ENCODE results near the gene CD53.

The CD53 gene

DNA sequence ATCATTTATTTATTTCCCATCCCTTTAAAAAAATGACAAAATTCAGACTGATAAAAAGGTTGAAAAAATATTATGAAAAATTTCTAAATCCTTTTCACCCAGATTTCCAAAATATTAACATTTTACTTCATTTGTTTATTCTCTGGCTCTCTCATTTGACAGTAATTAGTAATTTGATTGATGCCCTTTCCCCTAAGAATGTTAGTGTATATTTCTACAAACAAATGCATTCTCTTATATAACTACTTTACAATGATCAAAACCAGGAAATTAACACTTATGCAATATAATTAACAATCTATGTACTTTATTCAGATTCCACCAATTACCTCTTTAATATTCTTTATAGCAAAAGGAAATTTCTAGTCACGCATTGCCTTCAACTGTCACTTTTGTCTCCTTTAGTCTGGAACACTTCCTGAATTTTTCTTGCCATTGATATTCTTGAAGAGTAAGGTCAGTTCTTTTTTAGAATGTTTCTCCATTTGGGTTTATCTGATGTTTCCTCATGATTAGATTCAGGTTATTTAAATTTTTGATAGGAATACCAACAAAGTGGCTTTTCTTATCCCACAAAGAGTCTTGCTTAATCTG lies 3.9 kb downstream of the CD53 start:
- no peak for DNase-seq

DNA sequence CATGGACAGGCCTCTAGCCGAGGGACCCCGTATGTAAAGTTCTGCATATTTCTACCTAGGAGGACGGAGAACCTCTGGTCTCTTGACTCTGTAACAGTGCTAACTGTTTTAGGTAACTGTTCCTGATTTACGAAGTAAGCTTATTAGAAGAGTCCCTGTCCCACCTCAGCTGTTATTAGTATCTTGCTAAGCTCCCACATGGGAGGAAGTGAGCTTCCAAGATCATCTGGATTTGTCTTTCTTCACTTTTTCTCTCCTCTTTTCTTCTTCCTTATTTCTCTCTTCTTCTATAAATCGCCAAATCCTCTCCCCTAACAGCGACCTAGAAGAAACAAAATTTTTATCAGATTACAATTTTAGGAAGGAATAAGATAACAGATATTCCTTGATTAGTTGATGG lies 4.4 kb downstream of the CD53 start:
- DNase-seq, result no peak

DNA sequence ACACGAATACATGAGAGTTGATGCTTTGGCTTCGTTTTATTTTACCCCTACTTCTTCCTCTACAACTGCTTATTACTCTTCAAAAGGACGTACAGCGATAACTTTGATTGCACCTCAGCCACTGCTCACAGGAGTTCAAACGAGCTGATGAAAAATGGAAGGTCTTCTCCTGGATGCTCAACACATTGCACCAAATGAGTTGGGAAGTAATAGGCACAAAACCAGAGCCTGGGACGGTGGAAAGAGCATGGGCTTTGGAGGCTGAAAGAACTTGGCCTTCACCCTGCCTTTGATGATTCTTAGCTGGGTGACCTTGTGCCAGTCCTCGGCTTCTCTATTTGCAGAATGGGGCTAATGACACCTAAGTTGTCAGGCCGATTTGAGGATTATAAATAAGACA lies 4.8 kb downstream of the CD53 start:
- no peak for DNase-seq

- no peak for DNase-seq
Observed at GRCh38 chr1:110878591-110878990, 5.6 kb downstream of the CD53 start.

DNA sequence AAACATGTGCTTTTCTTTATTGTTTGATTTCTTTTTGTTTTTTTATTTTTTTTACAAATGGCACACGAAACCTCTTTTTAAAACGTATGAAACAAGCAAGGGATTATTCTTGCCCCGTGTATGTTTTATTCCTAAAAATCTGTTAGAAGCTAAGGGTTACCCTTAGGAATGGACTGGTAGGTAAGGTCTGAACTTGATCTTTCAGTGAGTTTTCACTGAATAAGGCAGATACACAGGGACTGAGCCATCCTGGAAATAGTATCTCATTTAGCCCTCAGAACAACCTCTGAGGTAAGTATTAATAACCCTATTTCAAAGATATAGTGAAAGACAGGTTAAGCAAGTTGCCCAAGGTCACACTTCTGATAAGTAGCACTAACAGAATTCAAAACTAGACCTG lies 6.0 kb downstream of the CD53 start:
- DNase-seq, result no peak

GRCh38 chr1:110879758-110880606 lies 7.0 kb downstream of the CD53 start:
- DNase-seq, result peak; percentile 73

- DNase-seq, result peak; percentile 56
Observed at GRCh38 chr1:110880708-110881374, 7.9 kb downstream of the CD53 start.

GRCh38 chr1:110888049-110888448 lies 15.1 kb downstream of the CD53 start:
- no peak for DNase-seq

DNA sequence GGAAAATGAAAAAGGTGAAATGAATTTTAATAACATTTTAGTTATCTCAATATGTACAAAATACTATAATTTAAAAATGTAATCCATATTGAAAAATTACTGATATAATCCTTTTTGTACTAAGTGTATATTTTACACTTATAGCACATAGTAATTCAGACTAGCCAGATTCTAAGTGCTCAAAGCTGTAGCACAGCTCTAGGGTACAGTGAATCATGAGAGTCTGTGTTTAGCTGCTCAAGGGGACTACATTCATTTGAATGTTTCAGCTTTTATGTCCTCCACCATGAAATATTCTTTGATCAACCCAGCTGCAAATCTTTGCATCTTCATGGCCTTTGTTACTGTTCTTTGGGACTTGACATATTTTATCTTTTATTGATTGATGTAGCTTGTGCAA lies 15.7 kb downstream of the CD53 start:
- no peak for DNase-seq

DNA sequence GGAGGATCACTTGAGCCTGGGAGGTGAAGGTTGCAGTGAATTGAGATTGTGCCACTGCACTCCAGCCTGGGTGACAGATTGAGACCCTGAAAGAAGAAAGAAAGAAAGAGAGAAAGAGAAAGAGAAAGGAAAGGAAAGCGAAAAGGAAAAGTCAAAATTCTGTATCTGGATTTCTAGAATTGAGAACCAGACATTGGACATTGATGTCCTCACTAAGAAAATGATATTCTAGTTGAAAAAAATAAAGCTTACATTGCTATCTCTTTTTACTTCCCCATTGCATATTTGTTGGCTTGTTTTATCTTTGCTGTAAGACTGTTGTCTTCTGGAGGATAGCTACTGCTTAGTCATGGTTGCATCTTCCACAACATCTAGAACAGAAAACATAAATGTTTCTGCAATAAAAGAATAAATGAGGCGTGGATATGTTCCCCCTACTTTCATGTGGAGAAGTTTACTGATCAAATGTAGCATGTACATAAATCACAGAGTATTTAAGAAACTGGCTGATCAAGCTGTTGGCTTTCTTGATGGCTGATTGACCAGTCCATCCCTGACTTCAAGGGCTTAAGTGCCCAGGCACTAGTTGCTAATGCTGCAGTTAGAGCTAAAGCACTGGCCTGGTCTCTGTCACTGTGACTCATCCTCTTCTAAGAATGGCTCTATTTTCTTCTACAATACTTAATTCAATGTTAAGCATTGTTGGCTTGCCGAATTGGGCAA lies 17.7 kb downstream of the CD53 start:
- DNase-seq, result no peak

DNA sequence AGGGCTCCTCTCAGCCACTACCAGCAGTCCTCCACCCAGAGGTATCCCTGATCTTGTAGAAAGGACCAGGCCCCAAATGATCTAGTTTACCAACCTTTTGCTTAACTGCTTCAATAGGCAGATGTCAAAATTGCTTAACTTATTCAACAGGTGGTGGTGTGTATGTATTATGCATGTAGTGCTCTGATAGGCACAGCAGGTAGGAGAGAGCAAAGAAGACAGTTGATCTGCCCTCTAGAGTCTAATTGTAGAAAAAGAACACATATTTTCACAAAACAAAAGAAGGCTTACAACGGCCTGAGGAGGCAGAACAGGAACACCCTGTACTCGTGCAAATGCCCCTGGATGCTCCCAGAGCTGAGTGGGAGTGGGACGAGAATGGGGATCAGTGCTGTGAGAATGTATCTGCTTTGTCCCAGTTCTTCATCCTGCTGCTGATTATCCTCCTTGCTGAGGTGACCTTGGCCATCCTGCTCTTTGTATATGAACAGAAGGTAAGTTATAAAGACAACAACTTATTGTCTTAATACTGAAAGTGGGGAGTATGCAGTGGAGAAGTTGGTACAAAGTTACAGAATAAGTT lies 21.1 kb downstream of the CD53 start:
- no peak for DNase-seq

- no peak for DNase-seq
Observed at GRCh38 chr1:110896090-110896489, 23.1 kb downstream of the CD53 start.

- no peak for DNase-seq
Observed at GRCh38 chr1:110897681-110898080, 24.7 kb downstream of the CD53 start.

DNA sequence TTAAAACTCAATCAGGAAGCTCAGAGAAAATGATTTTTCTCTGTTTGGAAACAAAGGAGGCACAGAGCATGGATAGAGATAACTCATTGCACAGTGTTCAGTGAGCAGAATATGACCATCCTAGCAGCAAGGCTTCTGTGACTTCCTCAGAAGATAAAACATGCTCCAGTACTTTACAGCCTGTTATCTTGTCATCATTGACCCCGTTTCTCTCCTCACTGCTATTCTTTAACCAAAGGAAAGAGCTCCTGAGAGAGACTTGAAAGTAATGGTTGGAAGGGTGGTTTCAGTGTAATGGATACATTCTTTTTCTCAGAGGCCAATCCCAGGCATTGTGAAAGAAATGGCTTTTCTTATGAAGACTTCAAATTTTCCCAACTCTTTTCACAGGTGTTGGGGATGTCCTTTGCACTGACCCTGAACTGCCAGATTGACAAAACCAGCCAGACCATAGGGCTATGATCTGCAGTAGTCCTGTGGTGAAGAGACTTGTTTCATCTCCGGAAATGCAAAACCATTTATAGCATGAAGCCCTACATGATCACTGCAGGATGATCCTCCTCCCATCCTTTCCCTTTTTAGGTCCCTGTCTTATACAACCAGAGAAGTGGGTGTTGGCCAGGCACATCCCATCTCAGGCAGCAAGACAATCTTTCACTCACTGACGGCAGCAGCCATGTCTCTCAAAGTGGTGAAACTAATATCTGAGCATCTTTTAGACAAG lies 25.9 kb downstream of the CD53 start:
- DNase-seq, result no peak

DNA sequence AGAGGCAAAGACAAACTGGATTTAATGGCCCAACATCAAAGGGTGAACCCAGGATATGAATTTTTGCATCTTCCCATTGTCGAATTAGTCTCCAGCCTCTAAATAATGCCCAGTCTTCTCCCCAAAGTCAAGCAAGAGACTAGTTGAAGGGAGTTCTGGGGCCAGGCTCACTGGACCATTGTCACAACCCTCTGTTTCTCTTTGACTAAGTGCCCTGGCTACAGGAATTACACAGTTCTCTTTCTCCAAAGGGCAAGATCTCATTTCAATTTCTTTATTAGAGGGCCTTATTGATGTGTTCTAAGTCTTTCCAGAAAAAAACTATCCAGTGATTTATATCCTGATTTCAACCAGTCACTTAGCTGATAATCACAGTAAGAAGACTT lies 26.5 kb downstream of the CD53 start:
- DNase-seq, result no peak

GRCh38 chr1:110902820-110903463 lies 30.0 kb downstream of the CD53 start:
- DNase-seq, result no peak

DNA sequence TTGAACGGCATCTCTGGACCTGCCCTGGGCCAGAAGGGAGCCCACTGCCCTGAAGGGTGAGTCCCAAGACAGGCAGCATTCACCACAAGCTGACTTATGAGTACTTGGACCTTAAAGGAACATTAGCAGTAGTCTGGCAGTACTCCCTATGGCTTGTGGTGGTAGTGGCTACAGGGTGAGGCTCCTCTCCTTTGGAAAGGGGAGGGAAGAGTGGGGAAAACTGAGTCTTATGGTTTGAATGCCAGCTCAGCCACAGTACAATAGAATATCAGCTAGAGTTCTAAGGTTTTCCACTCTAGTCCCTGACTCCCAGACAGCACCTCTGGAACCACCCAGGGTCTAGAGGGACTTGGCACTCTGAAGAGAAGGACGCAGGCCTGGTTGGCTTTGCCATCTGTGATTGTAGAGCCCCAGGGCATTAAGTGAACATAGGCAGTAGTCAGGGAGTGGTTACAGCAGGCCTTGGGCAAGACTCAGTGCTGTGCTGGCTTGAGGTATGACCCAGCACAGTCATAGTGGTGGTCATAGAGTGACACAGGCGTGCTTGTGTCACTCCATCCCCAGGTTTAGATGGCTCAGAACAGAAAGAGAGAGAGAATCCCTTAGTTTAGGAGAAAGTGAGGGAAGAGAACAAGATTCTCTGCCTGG lies 31.0 kb downstream of the CD53 start:
- peak; percentile 6 for DNase-seq

- DNase-seq, result no peak
Observed at GRCh38 chr1:110912784-110913183, 39.8 kb downstream of the CD53 start.

- no peak for DNase-seq
Observed at GRCh38 chr1:110914676-110915075, 41.7 kb downstream of the CD53 start.

- DNase-seq, result no peak
Observed at GRCh38 chr1:110915804-110916203, 42.9 kb downstream of the CD53 start.

DNA sequence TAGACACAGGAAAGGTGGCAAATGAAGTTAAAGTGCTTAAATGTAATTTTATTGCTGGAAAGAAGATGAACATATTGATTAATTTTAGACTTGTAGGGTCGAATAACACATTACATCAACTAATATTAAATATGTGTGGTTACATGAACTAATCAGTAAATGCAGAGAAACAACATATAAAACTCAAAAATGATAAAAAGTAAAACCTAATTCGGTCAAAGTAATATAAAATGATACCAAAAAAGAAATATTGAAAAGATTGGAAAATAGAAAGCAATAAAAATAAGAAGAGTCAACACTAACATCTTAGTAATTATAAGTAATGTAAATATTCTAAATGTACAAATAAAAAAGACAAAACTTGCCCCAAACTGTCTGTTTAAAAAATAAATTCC lies 43.3 kb downstream of the CD53 start:
- DNase-seq, result no peak

All from CD4-positive, alpha-beta T cell treated with Interleukin-6 for 4 hours (primary cell).